IMR-90 (cell line): ENCODE data around the gene DDX4. TPM values are rescaled to one million over a fixed set of nuclear protein-coding genes. Genes with fewer than 3 reads are reported as not detected.
"Not testable (repeated sequence)": the region's sequence is repeated elsewhere in the genome, so short reads cannot be mapped to it uniquely, and the experiment has no call there.

Experiments
- ATAC-seq: fragments of 200-7000 bp; cut with Tn5 transposase; 2 replicates; pipeline ENCODE4 v1.9.1; 2020; ENCODE audit warnings: low read depth, mild to moderate bottlenecking, moderate library complexity
- BruUV-seq: library from RNA; stranded (reverse); fragments of 400-500 nt; replicated peaks from 2 replicates; lab custom pipeline; 2021; lab: Mats Ljungman, UMichigan
- CTCF ChIA-PET: fragments of 300-600 bp; formaldehyde crosslinking; extraction: SDS; loops from one replicate; lab custom pipeline; 2021; ENCODE audit warnings: antibody characterized with exemption; lab: Yijun Ruan, JAX
- POLR2A ChIA-PET: fragments of 300-600 bp; sonication (Branson Sonifier 250); formaldehyde crosslinking; loops from one replicate; lab custom pipeline; 2022; ENCODE audit warnings: antibody characterized with exemption; ENCODE audit not compliant: unreplicated experiment; lab: Charles Lee
- DNase-seq: peaks from one replicate; pipeline ENCODE4 v3.0.0; 2013
- H2AFZ ChIP-seq: replicated peaks from 2 replicates; pipeline ENCODE3; 2013; ENCODE audit warnings: low read length, mild to moderate bottlenecking; ENCODE audit not compliant: poor library complexity
- H2AK5ac ChIP-seq: 2 replicates; pipeline ENCODE4 v1.6.1; 2013; ENCODE audit warnings: low read depth, low read length, inconsistent platforms
- H2AK9ac ChIP-seq: replicated peaks from 2 replicates; pipeline ENCODE3; 2013; ENCODE audit warnings: mild to moderate bottlenecking, low read depth, low read length, moderate library complexity; ENCODE audit not compliant: poor library complexity
- H2BK120ac ChIP-seq: 2 replicates; pipeline ENCODE4 v1.6.1; 2013; ENCODE audit warnings: low read depth, low read length, inconsistent platforms
- H2BK15ac ChIP-seq: 3 replicates; pipeline ENCODE4 v1.6.1; 2013; ENCODE audit warnings: low read depth, low read length, inconsistent platforms
- H2BK20ac ChIP-seq: 2 replicates; pipeline ENCODE4 v1.6.1; 2013; ENCODE audit warnings: low read depth, mild to moderate bottlenecking, inconsistent platforms, low read length, moderate library complexity
- H2BK5ac ChIP-seq: 2 replicates; pipeline ENCODE4 v1.6.1; 2013; ENCODE audit warnings: mild to moderate bottlenecking, low read depth, low read length, inconsistent platforms; ENCODE audit not compliant: poor library complexity, severe bottlenecking
- H3K14ac ChIP-seq: replicated peaks from 2 replicates; pipeline ENCODE4 v1.6.1; 2013; ENCODE audit warnings: low read depth, low read length, inconsistent platforms
- H3K18ac ChIP-seq: 2 replicates; pipeline ENCODE4 v1.6.1; 2013; ENCODE audit warnings: low read depth, low read length, control low read depth
- H3K23ac ChIP-seq: 2 replicates; pipeline ENCODE4 v1.6.1; 2013; ENCODE audit warnings: low read depth, low read length, inconsistent platforms
- H3K27ac ChIP-seq: 2 replicates; pipeline ENCODE4 v1.5.1; 2013; ENCODE audit warnings: mild to moderate bottlenecking, control low read depth, low read length; ENCODE audit not compliant: insufficient read depth
- H3K27me3 ChIP-seq: 2 replicates; pipeline ENCODE4 v1.6.1; 2013; ENCODE audit warnings: low read length; ENCODE audit not compliant: control insufficient read depth, insufficient read depth
- H3K36me3 ChIP-seq: 2 replicates; pipeline ENCODE4 v1.6.1; 2013; ENCODE audit warnings: low read length, mixed read lengths; ENCODE audit not compliant: control insufficient read depth, insufficient read depth
- H3K4ac ChIP-seq: 2 replicates; pipeline ENCODE4 v1.6.1; 2013; ENCODE audit warnings: low read depth, low read length, inconsistent platforms
- H3K4me1 ChIP-seq: 2 replicates; pipeline ENCODE4 v1.6.1; 2013; ENCODE audit warnings: low read length, mixed read lengths; ENCODE audit not compliant: control insufficient read depth, insufficient read depth
- H3K4me2 ChIP-seq: 2 replicates; pipeline ENCODE4 v1.6.1; 2013; ENCODE audit warnings: low read depth, mild to moderate bottlenecking, control low read depth, low read length, moderate library complexity
- H3K4me3 ChIP-seq: 2 replicates; pipeline ENCODE4 v1.5.1; 2013; ENCODE audit warnings: low read depth, mild to moderate bottlenecking, control low read depth, low read length, moderate library complexity; ENCODE audit not compliant: insufficient read depth
- H3K56ac ChIP-seq: 2 replicates; pipeline ENCODE4 v1.6.1; 2013; ENCODE audit warnings: low read length, inconsistent platforms; ENCODE audit not compliant: insufficient read depth; ENCODE audit errors: extremely low read depth
- H3K79me1 ChIP-seq, 2 experiments: 2 replicates each; pipeline ENCODE4 v1.6.1; 2013; ENCODE audit warnings: low read length in 2 of 2, inconsistent platforms in 1 of 2, low read depth in 1 of 2
- H3K9ac ChIP-seq: 2 replicates; pipeline ENCODE4 v1.6.1; 2013; ENCODE audit warnings: low read depth, low read length, control low read depth
- H3K9me1 ChIP-seq: 2 replicates; pipeline ENCODE4 v1.6.1; 2013; ENCODE audit warnings: low read length, inconsistent platforms; ENCODE audit not compliant: insufficient read depth
- H3K9me3 ChIP-seq: 2 replicates; pipeline ENCODE4 v1.6.1; 2013; ENCODE audit warnings: low read length; ENCODE audit not compliant: control insufficient read depth, insufficient read depth
- H4K20me1 ChIP-seq: 2 replicates; pipeline ENCODE4 v1.6.1; 2013; ENCODE audit warnings: low read length, inconsistent platforms; ENCODE audit not compliant: insufficient read depth
- H4K5ac ChIP-seq: 2 replicates; pipeline ENCODE4 v1.6.1; 2013; ENCODE audit warnings: mild to moderate bottlenecking, low read depth, low read length, control low read depth
- H4K8ac ChIP-seq, 2 experiments: 2 replicates each; pipeline ENCODE4 v1.6.1; 2013; ENCODE audit warnings: low read depth in 2 of 2, low read length in 2 of 2, control low read depth in 1 of 2, inconsistent platforms in 1 of 2
- H4K91ac ChIP-seq: 2 replicates; pipeline ENCODE4 v1.6.1; 2013; ENCODE audit warnings: low read depth, low read length, inconsistent platforms; ENCODE audit not compliant: insufficient read depth
- WGBS, 2 experiments: methylation state at CpG; one replicate each; pipeline versions ENCODE4 v1.1.5 to v1.1.7; 2013; ENCODE audit warnings: missing lambda C conversion rate in 2 of 2; ENCODE audit not compliant: insufficient read length in 1 of 2; ENCODE audit errors: extremely low coverage in 2 of 2; 5-methylcytosine and 5-hydroxymethylcytosine counted together
- dilution Hi-C: fragments of 300-500 bp; cut with HindIII; formaldehyde crosslinking; loops from one replicate; pipeline ENCODE4 v1.14.3; 2018; ENCODE audit warnings: low sequenced_read_pairs; ENCODE audit not compliant: unreplicated experiment
- in situ Hi-C: fragments of 300-500 bp; cut with MboI; formaldehyde crosslinking; loops from 3 replicates; pipeline ENCODE4 v1.14.3; 2019; ENCODE audit warnings: low sequenced_read_pairs, inconsistent platforms, mixed read lengths
- intact Hi-C: fragments of 100-400 bp; cut with micrococcal nuclease; formaldehyde crosslinking; loops from 2 replicates; pipeline ENCODE4 v1.10.0; 2022
- polyA plus RNA-seq, 3 experiments: library from polyadenylated mRNA; depleted of rRNA; stranded (reverse); fragments of >200 nt; gene quantifications; 2 replicates each; pipeline ENCODE4 v1.2.3, GENCODE V29; 2012; ENCODE audit warnings: low replicate concordance in 1 of 3
- total RNA-seq: library from RNA; depleted of rRNA; stranded (reverse); fragments of >200 nt; gene quantifications from 2 replicates; pipeline ENCODE4 v1.2.3, GENCODE V29; 2012

DDX4 gene
- total and polyA plus RNA-seq, 2 of the 4 experiments (the other 2 are of a cell fraction), result not detected

DNA sequence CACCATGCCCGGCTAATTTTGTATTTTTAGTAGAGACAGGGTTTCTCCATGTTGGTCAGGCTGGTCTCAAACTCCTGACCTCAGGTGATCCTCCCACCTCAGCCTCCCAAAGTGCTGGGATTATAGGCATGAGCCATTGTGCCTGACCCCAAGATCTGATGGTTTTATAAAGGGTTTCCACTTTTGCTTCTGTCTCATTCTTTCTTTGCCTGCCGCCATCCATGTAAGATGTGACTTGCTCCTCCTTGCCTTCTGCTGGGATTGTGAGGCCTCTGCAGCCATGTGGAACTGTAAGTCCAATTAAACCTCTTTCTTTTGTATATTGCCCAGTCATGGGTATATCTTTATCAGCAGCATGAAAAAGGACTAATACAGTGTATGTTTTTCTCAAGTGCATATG is 18.8 kb upstream of the DDX4 start:
- H2AK9ac ChIP-seq, H3K14ac ChIP-seq, H4K5ac ChIP-seq, H4K8ac ChIP-seq, dilution Hi-C loops, H3K4ac ChIP-seq, H3K27ac ChIP-seq, H2AK5ac ChIP-seq, H2BK5ac ChIP-seq, H3K9me3 ChIP-seq, H3K23ac ChIP-seq, H3K4me1 ChIP-seq, H3K27me3 ChIP-seq, in situ Hi-C loops, H3K36me3 ChIP-seq, H2BK20ac ChIP-seq, H2BK120ac ChIP-seq, BruUV-seq, CTCF ChIA-PET, H3K79me1 ChIP-seq, H3K4me3 ChIP-seq, H2BK15ac ChIP-seq, H3K4me2 ChIP-seq, H2AFZ ChIP-seq, H3K56ac ChIP-seq, POLR2A ChIA-PET, H3K9me1 ChIP-seq, ATAC-seq, H3K9ac ChIP-seq, H4K20me1 ChIP-seq, H3K18ac ChIP-seq, DNase-seq, H4K91ac ChIP-seq: not testable (repeated sequence)
- intact Hi-C loops, result loop anchor here (10.0 kb wide), 1 partner anchor 486 kb away; no protein-coding TSS in a partner anchor
- WGBS, 2 experiments, result no CpG with 5 or more reads among the region's 2 CpGs
